ENCODE results near the gene PELO. TPM values are rescaled to one million over a fixed set of nuclear protein-coding genes. Genes with fewer than 3 reads are reported as not detected.

Gene PELO
- total RNA-seq, 1 donor from 2014 or later: 134 TPM

DNA sequence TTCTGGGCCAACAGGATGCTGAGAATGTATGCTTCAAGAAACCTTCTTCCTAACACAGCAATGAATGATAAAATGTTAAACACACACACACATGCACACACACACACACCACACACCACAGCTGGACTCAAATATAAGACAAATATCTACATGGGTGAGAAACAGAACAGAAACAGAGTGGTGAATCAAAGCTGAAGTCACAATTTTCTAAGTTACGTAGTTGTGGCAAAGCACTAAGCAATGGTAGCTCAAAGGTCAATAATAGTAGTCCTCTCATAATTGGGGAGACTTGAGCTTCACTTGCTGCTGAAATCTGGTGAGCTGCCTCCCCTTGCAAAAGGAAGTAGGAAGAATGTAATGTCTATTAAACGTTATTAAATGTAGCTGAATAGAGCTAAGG lies 33.7 kb upstream of the PELO start:
- Mint-ChIP-seq H3K9me3 (ENCODE audit: low read depth) (no peaks in the 10 kb centered on the region), H3K27me3 (ENCODE audit: low read depth) (no peaks in the 10 kb centered on the region), H3K4me3 (ENCODE audit: unreplicated experiment) (no peak overlapping the region), H3K4me1 (ENCODE audit: low read depth) (peaks cover 27% of the 10 kb centered on the region), H3K27ac (ENCODE audit: unreplicated experiment) (no peak overlapping the region), H3K36me3 (ENCODE audit: low read depth) (no peaks in the 10 kb centered on the region)
- TF ChIP-seq, protein P1, sequence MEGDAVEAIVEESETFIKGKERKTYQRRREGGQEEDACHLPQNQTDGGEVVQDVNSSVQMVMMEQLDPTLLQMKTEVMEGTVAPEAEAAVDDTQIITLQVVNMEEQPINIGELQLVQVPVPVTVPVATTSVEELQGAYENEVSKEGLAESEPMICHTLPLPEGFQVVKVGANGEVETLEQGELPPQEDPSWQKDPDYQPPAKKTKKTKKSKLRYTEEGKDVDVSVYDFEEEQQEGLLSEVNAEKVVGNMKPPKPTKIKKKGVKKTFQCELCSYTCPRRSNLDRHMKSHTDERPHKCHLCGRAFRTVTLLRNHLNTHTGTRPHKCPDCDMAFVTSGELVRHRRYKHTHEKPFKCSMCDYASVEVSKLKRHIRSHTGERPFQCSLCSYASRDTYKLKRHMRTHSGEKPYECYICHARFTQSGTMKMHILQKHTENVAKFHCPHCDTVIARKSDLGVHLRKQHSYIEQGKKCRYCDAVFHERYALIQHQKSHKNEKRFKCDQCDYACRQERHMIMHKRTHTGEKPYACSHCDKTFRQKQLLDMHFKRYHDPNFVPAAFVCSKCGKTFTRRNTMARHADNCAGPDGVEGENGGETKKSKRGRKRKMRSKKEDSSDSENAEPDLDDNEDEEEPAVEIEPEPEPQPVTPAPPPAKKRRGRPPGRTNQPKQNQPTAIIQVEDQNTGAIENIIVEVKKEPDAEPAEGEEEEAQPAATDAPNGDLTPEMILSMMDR (IDR thresholded peaks at IDR 0.05): no peak
- no peak for DNase-seq (ENCODE audit: low spot score)

DNA sequence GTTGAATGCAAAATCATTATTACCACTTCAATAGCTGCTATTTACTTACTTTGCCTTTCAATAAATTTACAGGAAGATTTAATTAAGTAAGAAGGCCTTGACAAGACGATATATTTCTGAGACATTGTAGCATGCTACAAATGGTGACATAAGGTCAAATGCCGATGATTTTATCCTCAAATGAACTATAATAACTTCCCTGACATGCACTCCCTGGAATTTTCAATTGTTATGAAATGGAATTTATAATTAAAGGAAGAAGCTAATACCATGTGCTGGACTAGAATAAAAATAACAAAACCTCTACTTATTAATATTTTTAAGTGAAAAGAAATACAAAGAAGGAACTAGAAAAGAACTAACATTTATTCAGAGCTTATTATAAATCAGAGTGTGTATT lies 30.2 kb upstream of the PELO start:
- no peak for DNase-seq (ENCODE audit: low spot score)
- TF ChIP-seq, protein P1 (IDR thresholded peaks at IDR 0.05): no peak
- no peaks in the 10 kb centered on the region for H3K36me3 Mint-ChIP-seq (ENCODE audit: low read depth)
- no peaks in the 10 kb centered on the region for H3K27me3 Mint-ChIP-seq (ENCODE audit: low read depth)
- peak overlapping the region; percentile 38 for H3K27ac Mint-ChIP-seq (ENCODE audit: unreplicated experiment)
- H3K9me3 Mint-ChIP-seq (ENCODE audit: low read depth): no peaks in the 10 kb centered on the region
- H3K4me1 Mint-ChIP-seq (ENCODE audit: low read depth): peaks cover 35% of the 10 kb centered on the region
- H3K4me3 Mint-ChIP-seq (ENCODE audit: unreplicated experiment): no peak overlapping the region

DNA sequence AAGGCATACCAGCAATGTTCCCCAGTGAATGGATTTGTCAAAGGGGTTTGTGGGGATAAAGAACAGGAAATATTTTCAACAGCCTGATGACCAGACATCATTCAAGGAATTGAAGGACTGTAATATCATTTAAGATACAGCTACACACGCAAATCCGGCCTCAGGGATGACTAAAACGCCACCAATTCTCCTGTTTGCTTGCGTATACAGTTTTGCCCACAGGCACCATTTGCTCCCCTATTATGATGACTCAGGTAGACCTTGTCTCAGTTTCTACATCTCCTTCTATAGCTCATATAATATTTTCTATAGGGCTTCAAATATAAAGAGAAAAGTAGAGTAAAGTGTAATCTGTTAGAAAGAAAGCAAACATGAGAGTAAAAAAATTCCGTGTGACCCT lies 29.7 kb upstream of the PELO start:
- DNase-seq (ENCODE audit: low spot score): no peak
- no peaks in the 10 kb centered on the region for H3K27me3 Mint-ChIP-seq (ENCODE audit: low read depth)
- H3K4me1 Mint-ChIP-seq (ENCODE audit: low read depth): peaks cover 35% of the 10 kb centered on the region
- no peaks in the 10 kb centered on the region for H3K9me3 Mint-ChIP-seq (ENCODE audit: low read depth)
- TF ChIP-seq, protein P1 (IDR thresholded peaks at IDR 0.05): no peak
- H3K36me3 Mint-ChIP-seq (ENCODE audit: low read depth): no peaks in the 10 kb centered on the region
- H3K27ac Mint-ChIP-seq (ENCODE audit: unreplicated experiment): peak overlapping the region; percentile 38
- no peak overlapping the region for H3K4me3 Mint-ChIP-seq (ENCODE audit: unreplicated experiment)

DNA sequence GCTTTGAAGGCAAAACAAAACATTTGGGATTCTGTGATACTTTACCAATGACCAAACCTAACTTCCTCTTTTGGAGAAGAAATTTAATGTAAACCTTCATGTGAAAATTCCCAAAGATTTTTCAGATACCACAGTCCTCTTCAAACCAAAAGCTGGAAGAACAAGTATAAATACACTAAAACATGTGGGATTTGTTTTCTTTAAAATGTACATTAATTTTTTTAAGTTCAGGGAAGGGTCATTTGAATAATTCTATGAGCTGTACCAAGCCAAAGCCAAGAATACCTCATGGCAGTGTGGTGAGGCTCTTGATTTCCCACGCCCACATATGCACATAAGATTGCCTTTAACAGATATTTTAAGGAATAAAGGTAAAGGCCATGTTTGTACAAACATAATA lies 28.4 kb upstream of the PELO start:
- no peaks in the 10 kb centered on the region for H3K27me3 Mint-ChIP-seq (ENCODE audit: low read depth)
- peak overlapping the region; percentile 63 for H3K27ac Mint-ChIP-seq (ENCODE audit: unreplicated experiment)
- no peaks in the 10 kb centered on the region for H3K9me3 Mint-ChIP-seq (ENCODE audit: low read depth)
- TF ChIP-seq, protein P1 (IDR thresholded peaks at IDR 0.05): no peak
- H3K36me3 Mint-ChIP-seq (ENCODE audit: low read depth): no peaks in the 10 kb centered on the region
- DNase-seq (ENCODE audit: low spot score): no peak
- no peak overlapping the region for H3K4me3 Mint-ChIP-seq (ENCODE audit: unreplicated experiment)
- H3K4me1 Mint-ChIP-seq (ENCODE audit: low read depth): peaks cover 35% of the 10 kb centered on the region

DNA sequence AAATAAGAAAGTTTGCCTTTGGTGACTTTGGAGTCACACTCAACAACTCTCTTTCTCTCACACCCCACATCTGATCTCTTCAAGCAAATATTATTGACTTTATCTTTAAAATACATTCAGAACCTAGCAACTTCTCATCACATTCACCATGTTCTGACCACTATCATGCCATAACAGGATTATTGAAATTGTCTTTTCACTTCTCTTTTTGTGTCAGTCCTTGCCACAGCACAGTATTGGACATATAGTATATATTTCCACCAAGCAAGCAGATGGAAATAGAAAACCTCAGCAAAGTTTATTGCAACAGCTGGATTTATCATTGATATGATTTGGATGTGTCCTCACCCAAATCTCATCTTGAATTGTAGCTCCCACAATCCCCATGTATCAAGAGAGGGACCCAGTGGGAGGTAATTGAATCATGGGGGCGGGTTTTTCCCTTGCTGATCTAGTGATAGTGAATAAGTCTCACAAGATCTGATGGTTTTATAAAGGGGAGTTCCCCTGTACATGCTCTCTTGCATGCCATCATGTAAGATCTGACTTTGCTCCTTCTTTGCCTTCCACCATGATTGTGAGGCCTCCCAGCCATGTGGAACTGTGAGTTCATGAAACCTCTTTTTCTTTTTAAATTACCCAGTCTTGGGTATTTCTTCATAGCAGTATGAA lies 26.9 kb upstream of the PELO start:
- no peak overlapping the region for H3K27ac Mint-ChIP-seq (ENCODE audit: unreplicated experiment)
- no peaks in the 10 kb centered on the region for H3K27me3 Mint-ChIP-seq (ENCODE audit: low read depth)
- peaks cover 35% of the 10 kb centered on the region for H3K4me1 Mint-ChIP-seq (ENCODE audit: low read depth)
- TF ChIP-seq, protein P1 (IDR thresholded peaks at IDR 0.05): no peak
- no peaks in the 10 kb centered on the region for H3K36me3 Mint-ChIP-seq (ENCODE audit: low read depth)
- H3K4me3 Mint-ChIP-seq (ENCODE audit: unreplicated experiment): no peak overlapping the region
- no peaks in the 10 kb centered on the region for H3K9me3 Mint-ChIP-seq (ENCODE audit: low read depth)
- DNase-seq (ENCODE audit: low spot score): no peak
